Measurements from ENCODE around the gene JAG1.

The JAG1 gene

GRCh38 chr20:10686356-10687133 lies 12.7 kb upstream of the JAG1 start:
- ChIA-PET CTCF (interaction anchor here (0.8 to 1.2 kb wide), 2 partner anchors 10 kb away, joined by 5 to 10 read pairs; no protein-coding TSS in a partner anchor), POLR2A (interaction anchor here (2.0 kb wide), 1 partner anchor 12 kb away, joined by 6 read pairs; the partner anchor contains the start of gene JAG1)
- TF ChIP-seq ZSCAN4 (tag by site-specific recombination; IDR thresholded peaks at IDR 0.05) (no peak), ZNF580 (tag by site-specific recombination; IDR thresholded peaks at IDR 0.05) (no peak), ZFP69B (tag by site-specific recombination; IDR thresholded peaks at IDR 0.05) (no peak), MZF1 (tag by site-specific recombination; IDR thresholded peaks at IDR 0.05; ENCODE audit: borderline replicate concordance) (no peak), ZXDB (tag by site-specific recombination; IDR thresholded peaks at IDR 0.05) (no peak), ZNF341 (tag by site-specific recombination; IDR thresholded peaks at IDR 0.05; ENCODE audit: low read depth) (no peak), ZIC2 (tag by site-specific recombination; IDR thresholded peaks at IDR 0.05) (no peak), SP3 (tag by site-specific recombination; IDR thresholded peaks at IDR 0.05) (no peak)
- Histone ChIP-seq H3K4me3 (ENCODE audit: low read depth, low read length) (no peak overlapping the region), H3K9me3 (ENCODE audit: control insufficient read depth, insufficient read depth, low read depth, low read length) (no peaks in the 10 kb centered on the region), H3K4me1 (ENCODE audit: control insufficient read depth, insufficient read depth, low read length) (no peaks in the 10 kb centered on the region), H3K27ac (ENCODE audit: extremely low read depth, low read depth, low read length) (no peak overlapping the region), H3K36me3 (ENCODE audit: control insufficient read depth in 2 of 2, insufficient read depth in 1 of 2, low read length in 2 of 2) (no peaks in the 10 kb centered on the region)

DNA sequence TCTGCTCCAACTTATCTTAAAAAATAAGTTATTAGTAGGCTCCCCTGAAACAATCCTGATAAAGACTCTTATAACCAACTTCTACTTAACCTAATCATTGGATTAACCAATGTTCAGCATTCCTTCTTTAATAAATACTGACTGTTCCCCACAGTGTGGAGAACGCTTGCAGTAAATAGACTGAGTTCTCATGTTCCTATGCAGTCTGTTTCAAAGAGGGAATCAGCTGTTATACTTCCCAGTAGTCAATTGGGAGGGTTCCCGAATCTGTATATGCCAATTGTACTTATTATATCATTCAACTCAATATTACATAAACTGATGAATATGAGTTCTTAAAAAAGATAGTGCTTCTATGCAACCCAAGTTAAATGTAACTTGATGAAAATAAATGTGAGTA lies 9.7 kb upstream of the JAG1 start:
- Histone ChIP-seq H3K4me1 (ENCODE audit: control insufficient read depth, insufficient read depth, low read length) (no peaks in the 10 kb centered on the region), H3K36me3 (ENCODE audit: control insufficient read depth in 2 of 2, insufficient read depth in 1 of 2, low read length in 2 of 2) (no peaks in the 10 kb centered on the region), H3K27ac (ENCODE audit: extremely low read depth, low read depth, low read length) (no peak overlapping the region), H3K4me3 (ENCODE audit: low read depth, low read length) (no peak overlapping the region), H3K9me3 (ENCODE audit: control insufficient read depth, insufficient read depth, low read depth, low read length) (no peaks in the 10 kb centered on the region)
- ChIA-PET POLR2A (interaction anchor here (2.8 kb wide), 1 partner anchor 9 kb away, joined by 17 read pairs; the partner anchor contains the start of gene JAG1), CTCF (interaction anchor here (0.5 to 1.3 kb wide), 4 partner anchors 9 to 703 kb away, joined by 4 to 5 read pairs (median 4); partner anchors contain the start of gene JAG1)
- TF ChIP-seq ZFP37 (tag by site-specific recombination; IDR thresholded peaks at IDR 0.05): no peak
- TF ChIP-seq ZFP69B (tag by site-specific recombination; IDR thresholded peaks at IDR 0.05): no peak
- TF ChIP-seq, protein P1, sequence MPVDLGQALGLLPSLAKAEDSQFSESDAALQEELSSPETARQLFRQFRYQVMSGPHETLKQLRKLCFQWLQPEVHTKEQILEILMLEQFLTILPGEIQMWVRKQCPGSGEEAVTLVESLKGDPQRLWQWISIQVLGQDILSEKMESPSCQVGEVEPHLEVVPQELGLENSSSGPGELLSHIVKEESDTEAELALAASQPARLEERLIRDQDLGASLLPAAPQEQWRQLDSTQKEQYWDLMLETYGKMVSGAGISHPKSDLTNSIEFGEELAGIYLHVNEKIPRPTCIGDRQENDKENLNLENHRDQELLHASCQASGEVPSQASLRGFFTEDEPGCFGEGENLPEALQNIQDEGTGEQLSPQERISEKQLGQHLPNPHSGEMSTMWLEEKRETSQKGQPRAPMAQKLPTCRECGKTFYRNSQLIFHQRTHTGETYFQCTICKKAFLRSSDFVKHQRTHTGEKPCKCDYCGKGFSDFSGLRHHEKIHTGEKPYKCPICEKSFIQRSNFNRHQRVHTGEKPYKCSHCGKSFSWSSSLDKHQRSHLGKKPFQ (tag by site-specific recombination; IDR thresholded peaks at IDR 0.05): no peak
- no peak for TF ChIP-seq ZNF621 (tag by site-specific recombination; IDR thresholded peaks at IDR 0.05)

GRCh38 chr20:10682939-10683338 lies 9.1 kb upstream of the JAG1 start:
- no peak for TF ChIP-seq GLIS2 (tag by site-specific recombination; IDR thresholded peaks at IDR 0.05)
- no peak for TF ChIP-seq HOXA7 (CRISPR knock-in tag; IDR thresholded peaks at IDR 0.05; ENCODE audit: borderline replicate concordance)
- TF ChIP-seq GLI2 (tag by site-specific recombination; IDR thresholded peaks at IDR 0.05; ENCODE audit: borderline replicate concordance, low read depth): no peak
- TF ChIP-seq KLF1 (tag by site-specific recombination; IDR thresholded peaks at IDR 0.05): no peak
- TF ChIP-seq, protein P2, sequence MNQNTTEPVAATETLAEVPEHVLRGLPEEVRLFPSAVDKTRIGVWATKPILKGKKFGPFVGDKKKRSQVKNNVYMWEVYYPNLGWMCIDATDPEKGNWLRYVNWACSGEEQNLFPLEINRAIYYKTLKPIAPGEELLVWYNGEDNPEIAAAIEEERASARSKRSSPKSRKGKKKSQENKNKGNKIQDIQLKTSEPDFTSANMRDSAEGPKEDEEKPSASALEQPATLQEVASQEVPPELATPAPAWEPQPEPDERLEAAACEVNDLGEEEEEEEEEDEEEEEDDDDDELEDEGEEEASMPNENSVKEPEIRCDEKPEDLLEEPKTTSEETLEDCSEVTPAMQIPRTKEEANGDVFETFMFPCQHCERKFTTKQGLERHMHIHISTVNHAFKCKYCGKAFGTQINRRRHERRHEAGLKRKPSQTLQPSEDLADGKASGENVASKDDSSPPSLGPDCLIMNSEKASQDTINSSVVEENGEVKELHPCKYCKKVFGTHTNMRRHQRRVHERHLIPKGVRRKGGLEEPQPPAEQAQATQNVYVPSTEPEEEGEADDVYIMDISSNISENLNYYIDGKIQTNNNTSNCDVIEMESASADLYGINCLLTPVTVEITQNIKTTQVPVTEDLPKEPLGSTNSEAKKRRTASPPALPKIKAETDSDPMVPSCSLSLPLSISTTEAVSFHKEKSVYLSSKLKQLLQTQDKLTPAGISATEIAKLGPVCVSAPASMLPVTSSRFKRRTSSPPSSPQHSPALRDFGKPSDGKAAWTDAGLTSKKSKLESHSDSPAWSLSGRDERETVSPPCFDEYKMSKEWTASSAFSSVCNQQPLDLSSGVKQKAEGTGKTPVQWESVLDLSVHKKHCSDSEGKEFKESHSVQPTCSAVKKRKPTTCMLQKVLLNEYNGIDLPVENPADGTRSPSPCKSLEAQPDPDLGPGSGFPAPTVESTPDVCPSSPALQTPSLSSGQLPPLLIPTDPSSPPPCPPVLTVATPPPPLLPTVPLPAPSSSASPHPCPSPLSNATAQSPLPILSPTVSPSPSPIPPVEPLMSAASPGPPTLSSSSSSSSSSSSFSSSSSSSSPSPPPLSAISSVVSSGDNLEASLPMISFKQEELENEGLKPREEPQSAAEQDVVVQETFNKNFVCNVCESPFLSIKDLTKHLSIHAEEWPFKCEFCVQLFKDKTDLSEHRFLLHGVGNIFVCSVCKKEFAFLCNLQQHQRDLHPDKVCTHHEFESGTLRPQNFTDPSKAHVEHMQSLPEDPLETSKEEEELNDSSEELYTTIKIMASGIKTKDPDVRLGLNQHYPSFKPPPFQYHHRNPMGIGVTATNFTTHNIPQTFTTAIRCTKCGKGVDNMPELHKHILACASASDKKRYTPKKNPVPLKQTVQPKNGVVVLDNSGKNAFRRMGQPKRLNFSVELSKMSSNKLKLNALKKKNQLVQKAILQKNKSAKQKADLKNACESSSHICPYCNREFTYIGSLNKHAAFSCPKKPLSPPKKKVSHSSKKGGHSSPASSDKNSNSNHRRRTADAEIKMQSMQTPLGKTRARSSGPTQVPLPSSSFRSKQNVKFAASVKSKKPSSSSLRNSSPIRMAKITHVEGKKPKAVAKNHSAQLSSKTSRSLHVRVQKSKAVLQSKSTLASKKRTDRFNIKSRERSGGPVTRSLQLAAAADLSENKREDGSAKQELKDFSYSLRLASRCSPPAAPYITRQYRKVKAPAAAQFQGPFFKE (tag by site-specific recombination; IDR thresholded peaks at IDR 0.05; ENCODE audit: borderline replicate concordance): no peak
- no peak for TF ChIP-seq ZNF704 (tag by site-specific recombination; IDR thresholded peaks at IDR 0.05)
- Histone ChIP-seq H3K27ac (ENCODE audit: extremely low read depth, low read depth, low read length) (no peak overlapping the region), H3K4me3 (ENCODE audit: low read depth, low read length) (no peak overlapping the region), H3K9me3 (ENCODE audit: control insufficient read depth, insufficient read depth, low read depth, low read length) (no peaks in the 10 kb centered on the region), H3K36me3 (ENCODE audit: control insufficient read depth in 2 of 2, insufficient read depth in 1 of 2, low read length in 2 of 2) (no peaks in the 10 kb centered on the region), H3K4me1 (ENCODE audit: control insufficient read depth, insufficient read depth, low read length) (no peaks in the 10 kb centered on the region)
- POLR2A ChIA-PET: interaction anchor here (2.8 kb wide), 1 partner anchor 9 kb away, joined by 17 read pairs; the partner anchor contains the start of gene JAG1
- CTCF ChIA-PET: interaction anchor here (0.5 to 1.3 kb wide), 4 partner anchors 9 to 130 kb away, joined by 3 to 5 read pairs (median 4); partner anchors contain the start of gene JAG1

Data from HEK293 (cell line).